ENCODE results near the gene TCTN1. TPM values are rescaled to one million over a fixed set of nuclear protein-coding genes. Genes with fewer than 3 reads are reported as not detected.

Gene TCTN1
- total and polyA plus RNA-seq, 2 donors (not counting 3 experiments of a cell fraction or from before 2014, with no cell fraction given) = 21.1 to 23.3 TPM

DNA sequence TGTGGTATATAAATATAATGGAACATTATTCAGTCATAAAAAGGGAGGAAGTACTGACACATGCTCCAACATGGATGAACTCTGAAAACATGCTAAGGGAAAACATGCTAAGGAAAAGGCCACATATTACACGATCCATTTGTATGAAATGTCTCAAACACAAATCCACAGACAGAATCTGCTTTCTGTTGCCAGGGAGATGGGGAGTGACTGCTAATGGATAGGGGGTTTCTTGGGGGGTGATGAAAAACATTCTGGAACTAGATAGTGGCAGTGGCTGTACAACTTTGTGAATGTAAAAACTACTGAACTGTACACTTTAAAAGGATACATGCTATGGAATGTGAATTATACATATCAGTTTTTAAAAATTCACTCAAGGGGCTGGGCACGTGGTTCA, 37.4 kb upstream of the TCTN1 start:
- Histone ChIP-seq H3K27me3 (ENCODE audit: control insufficient read depth in 2 of 2, insufficient read depth in 2 of 2, low read length in 2 of 2) (no peaks in the 10 kb centered on the region), H3K27ac (ENCODE audit: insufficient read depth, low read depth, low read length) (no peak overlapping the region), H3K4me1 (ENCODE audit: control insufficient read depth, extremely low read depth, insufficient read depth, low read length) (peaks cover 15% of the 10 kb centered on the region), H3K9me3 (replicated peaks; ENCODE audit: control insufficient read depth, insufficient read depth, low read length) (peaks cover 3% of the 10 kb centered on the region), H3K9ac (replicated peaks; ENCODE audit: extremely low read depth, insufficient read depth, low read length) (no peak overlapping the region), H3K79me2 (ENCODE audit: control insufficient read depth, insufficient read depth, low read length) (peaks cover 95% of the 10 kb centered on the region), H3K4me3 (replicated peaks in 1 of 3; ENCODE audit: insufficient read depth in 1 of 3, low read depth in 1 of 3, low read length in 3 of 3) (no peak overlapping the region), H2AFZ (ENCODE audit: low read depth, low read length) (no peak overlapping the region), H3K4me2 (ENCODE audit: insufficient read depth, low read length) (no peak overlapping the region), H3K36me3 (ENCODE audit: control insufficient read depth in 2 of 2, extremely low read depth in 1 of 2, insufficient read depth in 2 of 2, low read length in 2 of 2) (no peaks in the 10 kb centered on the region), H3K9me1 (replicated peaks; ENCODE audit: control insufficient read depth, extremely low read depth, insufficient read depth, low read length) (no peaks in the 10 kb centered on the region), H4K20me1 (replicated peaks; ENCODE audit: control insufficient read depth, extremely low read depth, insufficient read depth, low read length) (no peaks in the 10 kb centered on the region)
- ChIA-PET CTCF (interaction anchor here (1.6 kb wide), 1 partner anchor 10 kb away, joined by 9 read pairs; no protein-coding TSS in a partner anchor), POLR2A (no interaction called here)
- FAIRE-seq (no peak), DNase-seq (ENCODE audit: low read depth, low spot score) (no peak)
- no TSS peak for BruUV-seq (replicated peaks)
- TF ChIP-seq, protein P1, sequence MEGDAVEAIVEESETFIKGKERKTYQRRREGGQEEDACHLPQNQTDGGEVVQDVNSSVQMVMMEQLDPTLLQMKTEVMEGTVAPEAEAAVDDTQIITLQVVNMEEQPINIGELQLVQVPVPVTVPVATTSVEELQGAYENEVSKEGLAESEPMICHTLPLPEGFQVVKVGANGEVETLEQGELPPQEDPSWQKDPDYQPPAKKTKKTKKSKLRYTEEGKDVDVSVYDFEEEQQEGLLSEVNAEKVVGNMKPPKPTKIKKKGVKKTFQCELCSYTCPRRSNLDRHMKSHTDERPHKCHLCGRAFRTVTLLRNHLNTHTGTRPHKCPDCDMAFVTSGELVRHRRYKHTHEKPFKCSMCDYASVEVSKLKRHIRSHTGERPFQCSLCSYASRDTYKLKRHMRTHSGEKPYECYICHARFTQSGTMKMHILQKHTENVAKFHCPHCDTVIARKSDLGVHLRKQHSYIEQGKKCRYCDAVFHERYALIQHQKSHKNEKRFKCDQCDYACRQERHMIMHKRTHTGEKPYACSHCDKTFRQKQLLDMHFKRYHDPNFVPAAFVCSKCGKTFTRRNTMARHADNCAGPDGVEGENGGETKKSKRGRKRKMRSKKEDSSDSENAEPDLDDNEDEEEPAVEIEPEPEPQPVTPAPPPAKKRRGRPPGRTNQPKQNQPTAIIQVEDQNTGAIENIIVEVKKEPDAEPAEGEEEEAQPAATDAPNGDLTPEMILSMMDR (IDR thresholded peaks at IDR 0.05; ENCODE audit: extremely low read depth in 1 of 2, insufficient read depth in 1 of 2, low read depth in 1 of 2, low read length in 2 of 2) = no peak
- TF ChIP-seq GATA2 (IDR thresholded peaks at IDR 0.05; ENCODE audit: insufficient read depth, insufficient read length, low read depth, low read length) (no peak), JUN (IDR thresholded peaks at IDR 0.05; ENCODE audit: borderline replicate concordance, insufficient read depth, insufficient read length, low read depth) (no peak), POLR2A (IDR thresholded peaks at IDR 0.05; ENCODE audit: low read depth, low read length) (no peak), POLR2AphosphoS5 (IDR thresholded peaks at IDR 0.05; ENCODE audit: insufficient read depth, low read depth, low read length) (no peak), MYC (IDR thresholded peaks at IDR 0.05; ENCODE audit: low read depth, low read length) (no peak), FOS (IDR thresholded peaks at IDR 0.05; ENCODE audit: borderline replicate concordance, insufficient read depth, low read length) (no peak), EZH2 (IDR thresholded peaks at IDR 0.05; ENCODE audit: borderline replicate concordance, low read depth, low read length, severe bottlenecking) (no peak)
- TF ChIP-seq, protein P2, sequence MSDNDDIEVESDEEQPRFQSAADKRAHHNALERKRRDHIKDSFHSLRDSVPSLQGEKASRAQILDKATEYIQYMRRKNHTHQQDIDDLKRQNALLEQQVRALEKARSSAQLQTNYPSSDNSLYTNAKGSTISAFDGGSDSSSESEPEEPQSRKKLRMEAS (IDR thresholded peaks at IDR 0.05; ENCODE audit: insufficient read depth, insufficient read length) = no peak
- intact Hi-C loops (cut with micrococcal nuclease) (no loop called here), dilution Hi-C loops (cut with MboI; ENCODE audit: extremely low pct_ligation_motif_present, low sequenced_read_pairs) (no loop called here)
